CD4-positive, alpha-beta T cell treated with Interferon gamma for 1 hour (primary cell): ENCODE data around the gene CNIH2.

Source experiments
- DNase-seq: peaks from one replicate; pipeline ENCODE4 v3.0.0-alpha.2; 2020

The CNIH2 gene

GRCh38 chr11:66333220-66333877, 55.4 kb downstream of the CNIH2 start:
- DNase-seq: no peak
